Urinary bladder (tissue), 4 donors: Measurements from ENCODE around the gene NLK. TPM values are rescaled to one million over a fixed set of nuclear protein-coding genes. Genes with fewer than 3 reads are reported as not detected.
"Not testable (repeated sequence)": the region's sequence is repeated elsewhere in the genome, so short reads cannot be mapped to it uniquely, and the experiment has no call there.

ENCODE experiments used
- DNase-seq: peaks from one replicate; pipeline ENCODE4 v3.0.0-alpha.2; 2015; ENCODE audit errors: extremely low spot score
- H3K27ac ChIP-seq: one replicate; pipeline ENCODE4 v1.5.1; 2013; ENCODE audit warnings: low read depth, mild to moderate bottlenecking, moderate library complexity
- H3K36me3 ChIP-seq: one replicate; pipeline ENCODE4 v1.6.1; 2013; ENCODE audit warnings: mild to moderate bottlenecking, moderate library complexity; ENCODE audit not compliant: insufficient read depth
- H3K4me1 ChIP-seq: one replicate; pipeline ENCODE4 v1.6.1; 2013; ENCODE audit warnings: mild to moderate bottlenecking, moderate library complexity; ENCODE audit not compliant: insufficient read depth
- H3K4me3 ChIP-seq: one replicate; pipeline ENCODE4 v1.5.1; 2013; ENCODE audit warnings: low read depth, low read length
- WGBS: extraction: QIAGEN DNeasy Blood & Tissue Kit; methylation state at CpG from one replicate; pipeline ENCODE4 v1.1.7; 2013; 5-methylcytosine and 5-hydroxymethylcytosine counted together
- polyA plus RNA-seq: library from polyadenylated mRNA; stranded (reverse); fragments of 200-250 nt; gene quantifications from one replicate; pipeline ENCODE4 v1.2.3, GENCODE V29; 2013
- total RNA-seq: library from RNA; depleted of rRNA; stranded (reverse); fragments of >200 nt; gene quantifications from one replicate; pipeline ENCODE4 v1.2.3, GENCODE V29; 2014
- donor health status: healthy with polysubstance abuse.
- donor health status: healthy.

The NLK gene
- total RNA-seq, result 28.1 TPM
- polyA plus RNA-seq, result 6.8 TPM

DNA sequence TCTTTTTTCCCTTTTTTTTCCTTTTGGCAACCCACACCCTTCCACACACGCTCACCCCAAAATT, at the start of gene NLK:
TSS of gene NLK (plus strand) at position 21 of the 64 bp plus-strand sequence. CDS start 197 bp downstream, outside the sequence.
- Histone ChIP-seq H3K27ac (peak within 1 kb of the TSS; percentile 66), H3K36me3 (no peaks in the 10 kb centered on the region), H3K4me3 (peak within 1 kb of the TSS; percentile 98), H3K4me1 (peaks cover 2% of the 10 kb centered on the region)
- WGBS, result 91% methylated on average over 1 of the region's 1 CpG
- DNase-seq, result no peak

DNA sequence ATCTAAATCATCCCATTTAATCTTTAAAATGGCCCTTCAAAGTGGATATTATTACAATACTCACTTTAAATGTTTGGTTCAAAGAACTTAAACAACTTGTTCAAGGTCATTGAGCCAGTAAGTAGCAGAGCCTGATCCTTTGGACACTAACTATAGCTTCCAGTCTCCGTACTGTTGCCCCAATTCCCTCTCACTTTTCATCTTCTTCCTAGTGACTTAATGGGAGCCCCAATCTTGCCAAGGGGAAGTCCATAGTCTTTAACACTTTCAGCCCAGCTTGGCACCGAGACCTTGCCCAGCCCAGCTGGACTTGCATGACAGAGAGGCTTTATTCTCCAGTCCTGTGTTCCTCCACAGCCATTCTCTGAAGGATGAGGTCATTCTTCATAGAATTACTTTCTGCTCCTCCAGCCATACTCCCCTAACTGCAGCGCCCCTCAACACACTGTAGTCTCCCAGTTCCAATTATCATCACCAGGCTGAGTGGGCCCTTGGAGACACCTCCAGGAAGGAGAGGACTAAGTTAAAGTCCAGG, 49.2 kb upstream of the NLK start:
- Histone ChIP-seq H3K36me3 (no peaks in the 10 kb centered on the region), H3K4me3 (no peak overlapping the region), H3K4me1 (no peaks in the 10 kb centered on the region), H3K27ac (no peak overlapping the region)
- no peak for DNase-seq
- WGBS, result 75% methylated on average over 3 of the region's 3 CpGs

DNA sequence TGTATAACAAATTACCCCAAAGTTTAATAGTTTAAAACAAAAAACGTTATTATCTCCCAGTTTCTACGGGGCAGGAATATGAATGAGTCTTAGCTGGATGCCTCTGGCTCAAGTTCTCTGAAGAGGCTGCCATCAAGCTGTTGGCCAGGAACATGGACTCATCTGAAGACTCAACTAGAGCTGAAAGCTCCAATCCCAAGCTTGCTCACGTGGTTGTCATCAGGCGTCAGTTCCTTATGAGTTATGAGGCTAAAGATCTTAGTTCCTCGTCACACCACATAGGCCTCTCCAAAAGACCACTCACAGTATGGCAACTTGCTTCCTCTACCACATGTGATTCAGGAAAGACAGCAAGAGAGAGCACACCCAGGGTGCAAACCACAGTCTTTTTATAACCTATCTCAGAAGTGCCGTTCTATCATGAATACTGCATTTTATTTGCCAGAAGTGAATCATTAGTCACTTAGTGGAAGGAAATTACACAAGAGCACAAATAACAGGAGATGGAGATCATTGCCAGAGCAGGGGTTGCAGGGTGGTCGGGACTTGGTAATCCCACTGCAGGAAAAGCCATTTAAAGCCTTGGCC, 48.7 kb upstream of the NLK start:
- H3K4me1 ChIP-seq, result no peaks in the 10 kb centered on the region
- H3K27ac ChIP-seq, result no peak overlapping the region
- H3K4me3 ChIP-seq, result no peak overlapping the region
- WGBS, result 79% methylated on average over 7 of the region's 7 CpGs
- DNase-seq, result no peak
- no peaks in the 10 kb centered on the region for H3K36me3 ChIP-seq

DNA sequence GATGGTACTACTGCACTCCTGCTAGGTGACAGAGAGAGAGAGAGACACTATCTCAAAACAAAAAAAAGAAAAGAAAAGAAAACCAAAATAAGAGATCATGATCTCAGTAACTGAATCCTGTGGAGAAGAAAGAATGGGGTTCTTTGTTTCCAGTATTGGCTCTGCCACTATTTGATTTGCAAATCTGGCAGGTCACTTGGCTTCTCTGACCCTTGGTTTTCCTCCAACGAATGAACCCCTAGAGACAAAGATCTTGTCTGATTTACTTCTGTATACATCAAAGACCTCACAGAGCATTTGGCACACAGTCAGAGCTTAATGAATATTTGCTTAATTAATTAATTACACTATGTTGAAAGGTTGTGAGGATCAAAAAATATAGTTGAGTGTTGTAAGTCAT, 47.9 kb upstream of the NLK start:
- H3K36me3 ChIP-seq, result no peaks in the 10 kb centered on the region
- H3K4me1 ChIP-seq, result no peaks in the 10 kb centered on the region
- H3K4me3 ChIP-seq, result no peak overlapping the region
- no peak overlapping the region for H3K27ac ChIP-seq
- 14% methylated on average over 1 of the region's 1 CpG for WGBS
- no peak for DNase-seq

DNA sequence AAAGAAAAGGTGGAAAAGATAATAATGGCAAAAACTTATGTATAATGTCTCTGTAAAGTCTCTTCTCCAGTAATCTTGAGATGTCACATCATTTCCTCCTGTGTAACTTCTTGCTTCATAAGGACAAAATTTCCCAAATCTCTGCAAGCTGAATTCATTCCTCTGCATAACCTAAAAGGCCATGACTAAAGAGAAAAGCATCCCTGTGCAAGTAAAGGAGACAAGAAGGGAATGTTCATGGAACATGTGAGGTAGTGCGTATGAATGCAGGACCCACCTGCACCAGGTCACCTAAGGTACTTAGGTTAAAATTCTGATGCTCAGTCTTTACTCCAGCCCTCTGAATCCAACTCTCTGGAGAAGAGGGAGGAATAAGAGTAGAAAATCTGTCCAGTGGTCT, 46.9 kb upstream of the NLK start:
- no peak overlapping the region for H3K27ac ChIP-seq
- DNase-seq, result no peak
- no peaks in the 10 kb centered on the region for H3K4me1 ChIP-seq
- 30% methylated on average over 1 of the region's 1 CpG for WGBS
- no peak overlapping the region for H3K4me3 ChIP-seq
- no peaks in the 10 kb centered on the region for H3K36me3 ChIP-seq

DNA sequence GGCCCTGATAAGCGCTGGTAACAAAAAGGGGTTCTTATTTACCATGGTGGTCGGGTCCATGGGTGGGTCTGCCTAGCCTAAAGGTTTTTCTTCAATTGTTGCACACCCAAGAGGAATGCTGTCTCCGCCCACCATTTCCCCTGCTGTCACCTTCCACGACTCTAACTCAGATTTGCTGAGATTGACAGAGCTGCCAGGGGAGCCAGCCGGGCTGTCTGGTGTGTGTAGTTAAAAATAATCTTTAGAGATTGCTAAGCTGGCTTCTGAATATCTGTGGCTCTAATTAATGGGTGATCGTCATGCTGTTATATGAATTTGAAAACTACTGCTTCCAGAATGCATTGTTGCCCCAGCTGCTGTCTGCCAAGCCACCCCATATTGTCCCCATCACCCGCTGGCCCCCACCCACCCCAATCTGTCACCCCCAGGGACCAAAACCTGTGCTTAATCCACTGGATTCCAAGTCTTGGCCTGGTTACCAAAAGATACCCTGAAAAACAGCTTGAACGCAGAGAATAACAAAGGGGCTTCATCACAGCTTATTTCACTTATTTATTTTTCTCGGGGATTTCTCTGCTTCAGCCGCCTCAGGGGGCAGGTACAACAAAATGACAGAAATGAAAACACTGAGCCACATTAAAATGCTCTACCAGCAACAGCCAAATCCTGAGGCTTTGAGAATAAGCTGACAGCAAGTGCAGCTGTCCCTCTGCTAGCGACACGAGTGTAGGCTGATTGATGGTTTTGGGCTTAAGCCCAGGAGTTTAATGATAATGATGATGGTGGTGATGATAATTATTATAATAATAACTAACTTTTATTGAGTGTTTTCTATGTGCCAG, 46.1 kb upstream of the NLK start:
- WGBS, result 46% methylated on average over 12 of the region's 12 CpGs
- no peaks in the 10 kb centered on the region for H3K36me3 ChIP-seq
- no peaks in the 10 kb centered on the region for H3K4me1 ChIP-seq
- no peak overlapping the region for H3K4me3 ChIP-seq
- H3K27ac ChIP-seq, result no peak overlapping the region
- no peak for DNase-seq

DNA sequence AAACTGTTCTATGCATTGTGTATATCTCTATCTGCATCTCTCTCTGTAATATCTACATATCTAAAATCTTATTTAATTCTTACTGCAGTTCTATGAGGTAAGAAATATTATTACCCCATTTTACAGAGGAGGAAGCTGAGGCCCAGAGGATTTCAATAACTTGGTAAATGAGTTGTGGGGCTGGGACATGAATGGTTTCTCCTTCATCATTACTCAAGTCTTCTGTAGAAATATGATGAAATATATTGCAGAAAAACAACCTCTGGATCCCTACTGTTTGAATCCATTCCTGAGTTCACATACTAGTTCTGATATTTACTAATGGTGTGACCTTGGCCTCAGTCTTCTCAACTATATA, 45.5 kb upstream of the NLK start:
- H3K36me3 ChIP-seq, result no peaks in the 10 kb centered on the region
- H3K27ac ChIP-seq, result no peak overlapping the region
- H3K4me3 ChIP-seq, result no peak overlapping the region
- H3K4me1 ChIP-seq, result no peaks in the 10 kb centered on the region
- DNase-seq, result no peak

DNA sequence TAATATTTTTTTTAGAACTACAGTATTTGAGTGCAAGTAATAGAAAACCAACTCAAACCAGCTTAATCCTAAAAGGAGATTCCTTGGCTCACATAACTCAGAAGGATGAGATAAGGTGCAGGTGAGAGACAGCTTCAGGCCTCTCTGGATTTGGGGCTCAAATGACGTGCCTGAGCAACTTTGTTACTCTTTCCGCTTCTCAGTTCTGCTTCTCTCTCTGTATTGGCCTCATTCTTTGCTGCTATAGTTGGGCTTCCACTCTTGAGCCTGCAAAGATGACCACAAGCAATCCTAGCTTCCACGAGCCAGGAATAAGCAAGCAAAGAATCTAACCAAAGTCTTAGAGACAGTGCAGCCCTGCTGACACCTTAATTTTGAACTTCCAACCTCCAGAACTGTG, 45.0 kb upstream of the NLK start:
- no peaks in the 10 kb centered on the region for H3K36me3 ChIP-seq
- no peak overlapping the region for H3K4me3 ChIP-seq
- no peak for DNase-seq
- H3K27ac ChIP-seq, result no peak overlapping the region
- H3K4me1 ChIP-seq, result no peaks in the 10 kb centered on the region
- 53% methylated on average over 3 of the region's 3 CpGs for WGBS

DNA sequence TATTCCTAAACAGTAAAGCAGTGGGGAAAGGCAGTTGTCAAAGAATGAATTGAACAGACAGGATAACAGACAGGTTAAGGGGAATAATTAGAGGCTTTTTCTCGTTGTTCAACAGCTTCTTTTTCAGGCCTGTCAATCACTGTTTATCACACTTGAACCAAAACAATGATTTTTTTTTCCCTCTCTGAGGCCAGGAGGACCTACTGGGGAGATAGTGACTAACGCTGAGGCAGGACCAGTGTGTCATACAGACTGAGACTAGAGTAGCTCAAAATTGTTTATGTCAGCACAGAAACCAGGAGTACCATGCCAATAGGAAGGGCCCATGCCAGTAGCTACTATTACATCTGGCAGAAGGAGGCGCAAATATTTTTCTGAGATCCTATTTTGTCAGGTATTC, 41.3 kb upstream of the NLK start:
- 57% methylated on average over 3 of the region's 3 CpGs for WGBS

DNA sequence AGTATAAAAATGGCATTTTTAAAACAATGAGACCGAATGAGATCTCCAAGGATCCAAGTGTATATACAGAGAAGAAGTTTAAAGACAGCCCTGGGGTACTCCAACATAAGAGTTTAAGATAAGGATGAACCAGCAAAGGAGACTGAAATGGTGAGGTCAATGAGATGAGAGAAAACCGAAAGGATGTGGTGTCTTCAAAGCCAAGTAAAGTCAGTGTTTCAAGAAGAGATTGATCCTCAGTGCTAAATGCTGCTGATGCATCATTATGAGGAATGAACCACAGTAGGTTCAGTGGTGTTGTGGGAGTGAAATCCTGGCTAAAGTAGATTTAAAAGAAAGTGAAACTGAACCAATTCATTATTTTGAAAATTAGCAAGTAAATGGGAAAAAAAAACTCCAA, 38.1 kb upstream of the NLK start:
- no peak for DNase-seq
- 73% methylated on average over 2 of the region's 2 CpGs for WGBS
- H3K36me3 ChIP-seq, result no peaks in the 10 kb centered on the region
- no peaks in the 10 kb centered on the region for H3K4me1 ChIP-seq
- no peak overlapping the region for H3K4me3 ChIP-seq
- no peak overlapping the region for H3K27ac ChIP-seq

More for the DNA sequence above, 41.3 kb upstream of the NLK start:
- Histone ChIP-seq H3K27ac (no peak overlapping the region), H3K4me1 (no peaks in the 10 kb centered on the region), H3K36me3 (no peaks in the 10 kb centered on the region), H3K4me3 (no peak overlapping the region)
- DNase-seq, result no peak

DNA sequence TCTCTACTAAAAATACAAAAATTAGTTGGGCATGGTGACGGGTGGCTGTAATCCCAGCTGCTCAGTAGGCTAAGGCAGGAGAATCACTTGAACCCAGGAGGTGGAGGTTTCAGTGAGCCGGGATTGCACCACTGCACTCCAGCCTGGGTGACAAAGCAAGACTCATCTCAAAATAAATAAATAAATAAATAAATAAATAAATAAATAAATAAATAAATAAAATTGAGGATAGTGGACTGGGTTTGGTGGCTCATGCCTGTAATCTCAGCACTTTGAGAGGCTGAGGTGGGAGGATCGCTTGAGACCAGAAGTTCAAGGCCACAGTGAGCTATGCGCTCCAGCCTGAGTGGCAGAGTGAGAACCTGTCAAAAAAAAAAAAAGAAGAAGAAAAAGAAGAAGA, 34.6 kb upstream of the NLK start:
- WGBS, result 95% methylated on average over 4 of the region's 4 CpGs
- not testable (repeated sequence) for H3K36me3 ChIP-seq, DNase-seq, H3K4me3 ChIP-seq, H3K4me1 ChIP-seq, H3K27ac ChIP-seq

DNA sequence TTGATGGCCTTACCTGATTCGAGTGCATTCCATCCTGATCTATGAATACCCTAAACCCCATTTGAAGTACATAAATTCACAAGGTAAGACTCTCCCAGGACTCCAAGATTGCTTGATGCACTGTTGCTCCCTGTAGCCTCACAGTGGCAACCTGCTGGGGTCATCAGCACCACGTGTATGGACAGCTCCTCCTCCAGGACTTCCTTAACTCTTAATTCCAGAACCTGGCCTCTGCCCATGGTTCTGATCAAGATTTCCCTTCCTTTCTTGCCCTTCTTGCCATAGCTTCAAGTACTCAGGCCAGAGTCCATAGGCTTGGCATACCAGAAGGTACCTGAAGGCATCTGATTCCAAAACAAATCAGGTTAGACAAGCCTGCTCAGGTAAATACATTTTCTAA, 34.0 kb upstream of the NLK start:
- WGBS, result 3% methylated on average over 2 of the region's 2 CpGs
- Histone ChIP-seq H3K36me3 (no peaks in the 10 kb centered on the region), H3K4me1 (no peaks in the 10 kb centered on the region), H3K4me3 (no peak overlapping the region), H3K27ac (no peak overlapping the region)
- no peak for DNase-seq

DNA sequence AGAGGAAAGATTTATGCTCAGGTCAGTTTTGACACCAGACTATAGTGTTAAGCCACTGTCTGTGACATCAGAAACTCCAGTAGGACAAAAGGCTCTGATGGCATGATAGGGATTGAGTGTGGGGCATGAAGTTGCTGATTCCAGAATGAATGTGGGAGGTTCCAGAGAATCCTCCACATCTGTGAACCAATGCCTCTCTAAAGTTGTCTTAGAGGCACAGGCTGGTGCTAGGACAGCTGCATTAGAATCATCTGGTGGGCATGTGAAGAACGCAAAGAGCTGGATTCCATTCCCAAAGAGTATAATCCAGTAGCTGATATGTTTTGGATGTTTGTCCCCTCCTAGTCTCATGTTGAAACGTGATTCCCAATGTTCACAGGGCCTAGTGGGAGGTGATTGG, 32.1 kb upstream of the NLK start:
- Histone ChIP-seq H3K4me3 (no peak overlapping the region), H3K36me3 (no peaks in the 10 kb centered on the region), H3K27ac (no peak overlapping the region), H3K4me1 (no peaks in the 10 kb centered on the region)
- 61% methylated on average over 2 of the region's 2 CpGs for WGBS
- DNase-seq, result no peak

DNA sequence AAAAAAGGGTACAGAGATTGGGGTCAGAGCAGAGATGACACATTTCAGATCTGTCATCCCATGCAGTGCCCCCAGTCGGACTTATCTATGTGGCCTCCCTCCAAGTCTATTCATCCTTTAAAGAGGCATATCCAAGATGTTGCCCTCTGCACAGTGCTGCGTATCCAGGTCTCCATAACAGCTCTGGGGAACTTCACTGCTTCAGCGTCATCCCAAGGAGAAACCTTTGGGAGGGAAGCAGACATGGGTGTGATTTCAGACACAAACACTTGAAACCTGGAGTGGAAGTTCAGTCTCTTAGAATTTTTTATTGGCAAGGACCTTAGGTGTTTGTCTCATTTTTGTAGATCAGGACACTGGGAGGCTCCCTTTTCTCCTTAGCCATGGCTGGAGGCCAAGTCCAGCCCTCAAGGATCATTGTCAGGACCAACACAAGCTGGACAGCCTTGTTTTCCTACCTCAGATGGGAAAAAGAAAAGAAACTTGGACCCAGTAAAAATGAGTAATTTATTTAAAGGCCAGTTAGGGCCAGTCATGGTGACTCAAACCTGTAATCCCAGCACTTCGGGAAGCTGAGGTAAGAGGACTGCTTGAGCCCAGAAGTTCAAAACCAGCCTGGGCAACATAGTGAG, 23.9 kb upstream of the NLK start:
- no peak for DNase-seq
- H3K4me3 ChIP-seq, result no peak overlapping the region
- no peaks in the 10 kb centered on the region for H3K36me3 ChIP-seq
- 68% methylated on average over 4 of the region's 4 CpGs for WGBS
- H3K27ac ChIP-seq, result no peak overlapping the region
- no peaks in the 10 kb centered on the region for H3K4me1 ChIP-seq
